ENCODE data around the gene B4GALT4.

Gene B4GALT4

GRCh38 chr3:119236756-119237155, 3.9 kb downstream of the B4GALT4 start:
- DNase-seq, result no peak

- no peak for DNase-seq
These were observed 5.5 kb downstream of the B4GALT4 start for GRCh38 chr3:119235151-119235550.

- DNase-seq, result no peak
These were observed 6.1 kb downstream of the B4GALT4 start for GRCh38 chr3:119234610-119235009.

- no peak for DNase-seq
These were observed 9.9 kb downstream of the B4GALT4 start for GRCh38 chr3:119230745-119231144.

GRCh38 chr3:119230071-119230470, 10.6 kb downstream of the B4GALT4 start:
- no peak for DNase-seq

GRCh38 chr3:119229190-119229589, 11.5 kb downstream of the B4GALT4 start:
- DNase-seq, result no peak

- no peak for DNase-seq
These were observed 12.1 kb downstream of the B4GALT4 start for GRCh38 chr3:119228373-119229145.

GRCh38 chr3:119227070-119227850, 13.4 kb downstream of the B4GALT4 start:
- DNase-seq, result no peak

- DNase-seq, result no peak
These were observed 15.6 kb downstream of the B4GALT4 start for GRCh38 chr3:119225121-119225520.

- no peak for DNase-seq
These were observed 17.2 kb downstream of the B4GALT4 start for GRCh38 chr3:119223511-119223910.

GRCh38 chr3:119222391-119222790, 18.3 kb downstream of the B4GALT4 start:
- no peak for DNase-seq

GRCh38 chr3:119221779-119222320, 18.8 kb downstream of the B4GALT4 start:
- no peak for DNase-seq

- no peak for DNase-seq
These were observed 19.6 kb downstream of the B4GALT4 start for GRCh38 chr3:119220970-119221667.

- DNase-seq, result no peak
These were observed 20.5 kb downstream of the B4GALT4 start for GRCh38 chr3:119220198-119220597.

- no peak for DNase-seq
These were observed 21.6 kb downstream of the B4GALT4 start for GRCh38 chr3:119219069-119219468.

- DNase-seq, result no peak
These were observed 28.9 kb downstream of the B4GALT4 start for GRCh38 chr3:119211803-119212202.

- no peak for DNase-seq
These were observed 29.5 kb downstream of the B4GALT4 start for GRCh38 chr3:119211193-119211592.

- DNase-seq, result no peak
These were observed 33.2 kb downstream of the B4GALT4 start for GRCh38 chr3:119207512-119207875.

- DNase-seq, result no peak
These were observed 33.8 kb downstream of the B4GALT4 start for GRCh38 chr3:119206611-119207511.

GRCh38 chr3:119205685-119206084, 35.0 kb downstream of the B4GALT4 start:
- no peak for DNase-seq

GRCh38 chr3:119205209-119205608, 35.5 kb downstream of the B4GALT4 start:
- DNase-seq, result no peak

- DNase-seq, result no peak
These were observed 44.8 kb downstream of the B4GALT4 start for GRCh38 chr3:119195911-119196310.

- DNase-seq, result no peak
These were observed 45.6 kb downstream of the B4GALT4 start for GRCh38 chr3:119195151-119195476.

All from NCI-H1092 (cell line).